IPS-18a (cell line): ENCODE results near the gene LDAH.

Source experiments
- H3K27ac ChIP-seq: one replicate; pipeline ENCODE4 v1.5.1; 2013; ENCODE audit warnings: low read length
- H3K27me3 ChIP-seq: one replicate; pipeline ENCODE4 v1.6.1; 2013; ENCODE audit warnings: mild to moderate bottlenecking, low read length; ENCODE audit not compliant: control insufficient read depth, insufficient read depth
- H3K36me3 ChIP-seq: one replicate; pipeline ENCODE4 v1.6.1; 2013; ENCODE audit warnings: low read depth, low read length; ENCODE audit not compliant: control insufficient read depth
- H3K4me1 ChIP-seq: one replicate; pipeline ENCODE4 v1.6.1; 2013; ENCODE audit warnings: low read depth, low read length; ENCODE audit not compliant: control insufficient read depth
- H3K4me3 ChIP-seq: one replicate; pipeline ENCODE4 v1.5.1; 2013; ENCODE audit warnings: low read length
- H3K9ac ChIP-seq: one replicate; pipeline ENCODE4 v1.6.1; 2013; ENCODE audit warnings: mild to moderate bottlenecking, low read length, moderate library complexity
- H3K9me3 ChIP-seq: one replicate; pipeline ENCODE4 v1.6.1; 2013; ENCODE audit warnings: low read depth, low read length; ENCODE audit not compliant: control insufficient read depth

Gene LDAH

GRCh38 chr2:20635113-20635510, 187.8 kb downstream of the LDAH start:
- H3K9ac ChIP-seq = no peak overlapping the region
- H3K27ac ChIP-seq = no peak overlapping the region
- H3K36me3 ChIP-seq = no peaks in the 10 kb centered on the region
- H3K4me1 ChIP-seq = peaks cover 11% of the 10 kb centered on the region
- no peaks in the 10 kb centered on the region for H3K9me3 ChIP-seq
- no peaks in the 10 kb centered on the region for H3K27me3 ChIP-seq
- H3K4me3 ChIP-seq = no peak overlapping the region

DNA sequence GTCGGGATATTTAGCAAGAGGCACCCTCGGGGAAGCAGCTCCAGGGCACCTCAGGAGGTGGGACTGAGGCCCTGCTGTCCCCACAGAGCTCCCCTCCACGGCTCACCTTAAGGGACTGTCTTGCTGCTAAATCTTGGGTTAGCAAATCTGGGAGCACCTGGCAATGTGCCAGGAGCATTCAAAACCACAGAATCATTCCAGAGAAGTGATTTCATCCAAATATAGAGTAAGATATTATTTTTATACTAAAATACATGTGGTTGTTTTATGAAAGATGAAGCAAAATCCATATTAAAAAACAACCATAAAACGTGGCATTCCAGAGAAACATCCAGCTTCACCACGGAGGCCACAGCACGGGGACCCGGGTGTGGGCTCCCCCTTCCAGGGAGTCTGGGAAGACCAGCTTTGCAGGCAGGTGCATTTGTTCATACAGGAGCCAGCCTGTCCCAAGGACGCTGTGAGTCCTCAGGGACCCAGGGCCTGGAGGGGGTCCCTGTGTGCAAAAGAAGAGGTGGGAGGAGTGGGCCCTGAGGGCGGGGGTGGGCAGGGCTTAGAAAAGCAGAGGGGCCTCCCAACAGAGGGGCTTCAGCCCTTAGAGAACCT, 188.3 kb downstream of the LDAH start:
- H3K9ac ChIP-seq = no peak overlapping the region
- H3K36me3 ChIP-seq = no peaks in the 10 kb centered on the region
- no peaks in the 10 kb centered on the region for H3K27me3 ChIP-seq
- peaks cover 11% of the 10 kb centered on the region for H3K4me1 ChIP-seq
- no peak overlapping the region for H3K27ac ChIP-seq
- H3K4me3 ChIP-seq = no peak overlapping the region
- no peaks in the 10 kb centered on the region for H3K9me3 ChIP-seq
